Epithelial cell of esophagus (primary cell): ENCODE measurements around the gene WDR93.

Experiments used
- DNase-seq: peaks from one replicate; pipeline ENCODE4 v3.0.0; 2010; ENCODE audit warnings: low read depth
- H3K4me3 ChIP-seq: 2 replicates; pipeline ENCODE4 v1.5.1; 2011; ENCODE audit warnings: mild to moderate bottlenecking, low read length, control low read depth
- TF ChIP-seq, protein P1 (sequence below): IDR thresholded peaks from 2 replicates; pipeline ENCODE4 v1.5.1; 2011; ENCODE audit warnings: low read depth, mild to moderate bottlenecking, low read length, control low read depth, inconsistent platforms; ENCODE audit not compliant: insufficient read depth; ENCODE audit errors: missing control alignments

The WDR93 gene

DNA sequence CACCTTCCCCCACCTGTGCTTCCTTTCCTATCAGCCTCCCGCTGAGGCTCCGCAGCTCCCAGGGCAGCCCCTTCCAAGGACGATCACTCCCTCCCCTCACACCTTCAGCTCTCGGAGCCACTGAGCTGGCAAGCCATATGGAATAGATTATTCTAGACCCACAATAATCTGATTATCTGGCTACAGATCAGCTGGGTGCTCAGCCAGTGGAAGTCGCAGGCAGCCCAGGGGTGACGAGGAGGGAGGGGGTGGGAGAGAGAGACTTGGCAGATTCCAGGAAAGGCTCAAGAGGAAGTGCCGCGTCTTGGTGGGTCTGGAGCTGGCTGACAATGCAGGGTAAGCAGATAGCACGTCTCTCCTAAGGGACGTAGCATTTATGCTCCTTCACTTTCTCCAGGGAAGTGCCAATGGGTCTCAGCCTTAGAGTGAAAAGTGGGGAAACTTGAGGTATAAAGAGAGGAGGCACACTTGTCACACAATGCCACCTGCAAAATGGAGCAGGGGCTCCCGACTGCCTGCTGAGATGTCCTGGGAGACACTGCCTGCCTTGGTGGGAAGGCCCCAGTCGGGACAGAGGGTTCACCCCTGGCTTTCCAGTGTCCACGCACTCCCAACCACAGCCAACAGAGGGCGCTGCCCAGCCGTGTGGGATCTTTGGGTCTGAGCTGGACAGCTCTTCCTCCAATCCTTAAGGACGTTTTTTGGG, 69.8 kb downstream of the WDR93 start:
- TF ChIP-seq, protein P1, sequence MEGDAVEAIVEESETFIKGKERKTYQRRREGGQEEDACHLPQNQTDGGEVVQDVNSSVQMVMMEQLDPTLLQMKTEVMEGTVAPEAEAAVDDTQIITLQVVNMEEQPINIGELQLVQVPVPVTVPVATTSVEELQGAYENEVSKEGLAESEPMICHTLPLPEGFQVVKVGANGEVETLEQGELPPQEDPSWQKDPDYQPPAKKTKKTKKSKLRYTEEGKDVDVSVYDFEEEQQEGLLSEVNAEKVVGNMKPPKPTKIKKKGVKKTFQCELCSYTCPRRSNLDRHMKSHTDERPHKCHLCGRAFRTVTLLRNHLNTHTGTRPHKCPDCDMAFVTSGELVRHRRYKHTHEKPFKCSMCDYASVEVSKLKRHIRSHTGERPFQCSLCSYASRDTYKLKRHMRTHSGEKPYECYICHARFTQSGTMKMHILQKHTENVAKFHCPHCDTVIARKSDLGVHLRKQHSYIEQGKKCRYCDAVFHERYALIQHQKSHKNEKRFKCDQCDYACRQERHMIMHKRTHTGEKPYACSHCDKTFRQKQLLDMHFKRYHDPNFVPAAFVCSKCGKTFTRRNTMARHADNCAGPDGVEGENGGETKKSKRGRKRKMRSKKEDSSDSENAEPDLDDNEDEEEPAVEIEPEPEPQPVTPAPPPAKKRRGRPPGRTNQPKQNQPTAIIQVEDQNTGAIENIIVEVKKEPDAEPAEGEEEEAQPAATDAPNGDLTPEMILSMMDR = peak; percentile 98
- H3K4me3 ChIP-seq = no peak overlapping the region
- peak; percentile 70 for DNase-seq

DNA sequence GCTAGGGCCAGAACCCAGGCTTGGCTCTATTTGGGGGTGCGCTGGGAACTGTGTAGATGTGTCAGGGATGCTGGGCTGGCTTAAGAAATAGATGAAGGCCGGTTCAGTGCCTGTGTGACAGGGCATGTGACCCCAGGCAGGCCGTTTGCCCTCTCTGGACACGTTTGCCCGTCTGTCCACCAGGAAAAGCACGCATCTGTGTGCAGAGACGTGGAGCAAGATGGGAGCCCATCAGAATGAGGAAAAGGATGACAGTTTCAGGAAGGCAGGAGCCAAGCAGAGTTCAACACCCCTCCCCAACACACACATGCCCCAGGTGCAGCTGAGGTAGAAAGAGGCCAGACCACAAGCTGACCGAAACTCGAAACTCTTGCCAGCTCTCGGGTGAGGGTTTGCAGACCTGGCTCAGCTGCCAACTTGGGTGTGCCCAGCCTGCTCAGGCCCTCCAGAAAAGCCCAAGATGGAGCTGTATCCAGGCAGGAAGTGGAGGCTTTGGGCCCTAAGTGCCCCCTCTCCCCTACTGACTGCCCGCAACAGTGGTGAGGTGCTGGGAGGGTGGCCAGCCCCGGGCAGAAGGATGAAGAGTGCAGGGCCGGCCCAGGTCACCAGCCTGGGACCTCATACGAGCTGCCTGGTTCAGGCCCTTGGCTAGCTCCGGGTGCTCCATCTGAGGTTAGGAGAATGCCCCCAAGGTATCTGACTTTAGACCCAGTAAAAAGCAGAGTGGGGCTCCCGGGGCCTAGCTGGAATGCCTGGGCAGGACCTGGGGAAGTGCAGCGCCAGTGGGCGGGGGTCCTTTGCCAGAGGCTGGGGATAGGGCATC, 70.6 kb downstream of the WDR93 start:
- no peak for DNase-seq
- TF ChIP-seq, protein P1 = no peak
- H3K4me3 ChIP-seq = no peak overlapping the region

DNA sequence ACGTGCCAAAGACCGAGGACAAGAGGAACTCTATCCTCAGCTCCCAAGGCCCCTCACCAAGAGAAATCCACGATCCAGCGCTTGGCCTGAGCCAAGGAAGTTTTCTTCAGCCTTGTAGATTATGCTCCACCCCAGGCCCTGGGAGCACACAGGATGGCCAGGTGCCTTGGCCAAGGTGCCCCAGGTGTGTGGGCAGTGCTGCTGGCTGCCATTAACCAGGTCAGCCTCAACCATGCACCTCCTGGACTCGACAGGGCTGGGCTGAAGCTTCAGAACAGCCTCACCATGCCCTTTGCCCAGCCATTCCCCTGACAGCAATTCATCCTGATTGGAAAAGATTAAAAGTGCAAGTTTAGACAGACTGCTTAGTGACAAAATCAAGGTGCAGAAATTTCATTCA, 71.3 kb downstream of the WDR93 start:
- no peak overlapping the region for H3K4me3 ChIP-seq
- no peak for DNase-seq
- TF ChIP-seq, protein P1 = no peak

DNA sequence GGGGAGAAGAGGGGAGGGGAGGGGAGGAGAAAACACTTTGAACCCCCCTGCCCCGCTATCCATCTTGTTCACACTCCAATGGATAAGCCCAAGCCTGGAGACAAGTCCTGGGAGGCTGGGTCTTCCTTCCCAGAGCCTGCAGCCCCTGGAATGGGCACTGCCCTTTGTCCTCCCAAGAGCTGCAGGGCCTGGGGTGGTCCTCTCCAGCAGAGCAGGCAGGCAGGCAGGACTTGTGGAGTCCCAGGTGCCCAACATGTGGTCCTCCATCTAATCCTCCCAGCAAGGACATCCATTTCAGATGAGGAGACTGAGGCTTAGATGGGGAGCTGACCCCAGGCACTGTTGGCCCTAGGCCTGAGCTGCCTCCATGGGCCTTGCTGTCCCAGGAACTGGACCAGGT, 75.1 kb downstream of the WDR93 start:
- no peak for DNase-seq
- TF ChIP-seq, protein P1 = no peak
- no peak overlapping the region for H3K4me3 ChIP-seq

DNA sequence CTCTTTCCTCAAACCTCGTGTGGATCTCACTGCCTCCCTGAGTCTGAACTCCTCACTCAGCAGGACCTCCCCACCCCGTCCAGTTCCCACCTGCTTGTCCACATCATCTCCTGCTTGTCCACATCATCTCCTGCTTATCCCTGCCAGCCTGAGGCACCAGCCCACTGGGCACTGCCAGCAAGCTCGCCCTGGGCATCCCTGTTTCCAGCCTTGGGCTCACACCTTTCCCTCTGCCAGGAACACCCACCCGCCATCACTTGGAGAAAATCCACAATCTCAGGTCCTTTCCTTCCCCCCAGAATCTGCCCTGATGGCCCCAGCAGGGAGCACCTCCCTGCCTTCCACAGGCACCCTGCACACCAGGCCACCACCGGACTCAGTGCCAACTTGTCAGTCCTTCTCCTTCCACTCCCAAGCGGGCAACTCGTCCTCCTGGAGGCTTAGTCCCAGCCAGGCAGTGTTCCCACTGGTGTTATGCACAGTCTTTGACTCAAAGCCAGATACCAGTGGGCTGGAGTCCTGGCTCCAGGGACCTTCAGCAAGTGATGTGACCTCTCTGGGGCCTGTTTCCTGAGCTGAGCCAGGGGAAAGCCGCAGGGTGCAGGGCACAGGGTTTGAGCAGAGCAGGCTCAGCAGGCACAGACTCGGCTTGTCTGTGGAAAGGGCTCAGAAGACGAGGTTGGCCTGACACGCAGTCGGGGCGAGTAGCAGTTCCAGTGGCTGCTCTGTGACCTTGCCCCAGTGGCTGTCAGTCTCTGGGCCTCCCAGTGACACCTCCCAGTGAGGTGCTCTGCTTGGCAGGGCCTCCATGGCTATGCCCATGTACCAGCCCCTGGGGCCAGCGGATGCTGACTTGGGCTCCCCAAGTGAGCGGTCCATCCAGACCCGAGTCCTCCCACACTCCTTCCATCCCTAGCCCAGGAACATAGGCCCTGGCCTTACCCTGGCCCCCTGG, 76.0 kb downstream of the WDR93 start:
- TF ChIP-seq, protein P1 = no peak
- no peak overlapping the region for H3K4me3 ChIP-seq
- no peak for DNase-seq

DNA sequence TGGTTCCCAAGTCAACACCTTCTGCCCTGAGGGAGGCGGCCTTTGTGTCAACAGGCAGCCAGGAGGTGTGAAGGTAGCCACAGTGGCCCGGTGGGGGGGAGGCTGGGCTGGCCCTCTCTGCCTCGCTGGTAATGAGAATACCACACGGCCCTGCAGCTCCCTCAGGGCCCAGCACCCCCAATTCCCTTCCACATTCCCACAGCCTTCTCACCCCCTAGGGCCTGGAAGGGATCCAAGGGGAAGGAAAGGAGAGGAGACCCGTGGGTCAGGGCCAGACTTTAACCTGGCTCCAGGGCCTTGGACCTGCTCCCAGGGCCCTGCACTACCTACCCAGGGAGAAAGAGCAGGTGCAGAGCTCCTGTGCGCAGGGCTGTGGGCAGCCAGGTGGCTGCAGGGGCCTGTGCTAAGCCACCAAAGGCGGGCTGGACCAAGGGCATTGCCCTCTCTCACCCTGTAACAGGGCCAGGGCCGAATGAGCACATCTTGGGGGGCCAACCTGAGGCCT, 76.9 kb downstream of the WDR93 start:
- TF ChIP-seq, protein P1 = no peak
- H3K4me3 ChIP-seq = no peak overlapping the region
- DNase-seq = no peak
